ENCODE data around the gene SOX5. TPM values are rescaled to one million over a fixed set of nuclear protein-coding genes. Genes with fewer than 3 reads are reported as not detected.
"Not testable (repeated sequence)": the region's sequence is repeated elsewhere in the genome, so short reads cannot be mapped to it uniquely, and the experiment has no call there.

The SOX5 gene
- total RNA-seq, 2 donors from 2014 or later: 3.9 to 5.1 TPM

- intact Hi-C loops (cut with DNase I, micrococcal nuclease): no loop called here
- ATAC-seq (no peak), DNase-seq (no peak)
Observed at GRCh38 chr12:23921099-23921856, 28.2 kb downstream of the SOX5 start.

GRCh38 chr12:23911574-23911973 lies 37.9 kb downstream of the SOX5 start:
- DNase-seq: no peak
- no peak for ATAC-seq
- intact Hi-C loops (cut with DNase I, micrococcal nuclease): no loop called here

- DNase-seq: no peak
- intact Hi-C loops (cut with DNase I, micrococcal nuclease): no loop called here
- ATAC-seq: no peak
Observed at GRCh38 chr12:23909551-23909950, 39.9 kb downstream of the SOX5 start.

- no peak for ATAC-seq
- intact Hi-C loops (cut with DNase I, micrococcal nuclease): no loop called here
- DNase-seq: no peak
Observed at GRCh38 chr12:23906329-23906728, 43.1 kb downstream of the SOX5 start.

- no peak for ATAC-seq
- intact Hi-C loops (cut with DNase I, micrococcal nuclease): no loop called here
- DNase-seq: no peak
Observed at GRCh38 chr12:23899434-23899833, 50.0 kb downstream of the SOX5 start.

- intact Hi-C loops (cut with DNase I, micrococcal nuclease): no loop called here
- ATAC-seq: no peak
- DNase-seq: no peak
Observed at GRCh38 chr12:23898121-23898520, 51.3 kb downstream of the SOX5 start.

GRCh38 chr12:23895792-23896218 lies 53.7 kb downstream of the SOX5 start:
- DNase-seq (no peak), ATAC-seq (no peak)
- intact Hi-C loops (cut with DNase I, micrococcal nuclease): no loop called here

GRCh38 chr12:23893611-23894010 lies 55.9 kb downstream of the SOX5 start:
- DNase-seq (no peak), ATAC-seq (no peak)
- intact Hi-C loops (cut with DNase I, micrococcal nuclease): no loop called here

GRCh38 chr12:23891115-23891514 lies 58.4 kb downstream of the SOX5 start:
- intact Hi-C loops (cut with DNase I, micrococcal nuclease): no loop called here
- no peak for DNase-seq
- no peak for ATAC-seq

GRCh38 chr12:23889069-23889440 lies 60.4 kb downstream of the SOX5 start:
- DNase-seq (no peak), ATAC-seq (no peak)
- intact Hi-C loops (cut with DNase I, micrococcal nuclease): no loop called here

GRCh38 chr12:23888396-23889068 lies 60.9 kb downstream of the SOX5 start:
- no peak for ATAC-seq
- no peak for DNase-seq
- intact Hi-C loops (cut with DNase I, micrococcal nuclease): no loop called here

GRCh38 chr12:23887055-23887835 lies 62.2 kb downstream of the SOX5 start:
- ATAC-seq: no peak
- intact Hi-C loops (cut with DNase I, micrococcal nuclease): no loop called here
- DNase-seq: no peak

GRCh38 chr12:23885394-23885793 lies 64.1 kb downstream of the SOX5 start:
- DNase-seq (no peak), ATAC-seq (no peak)
- intact Hi-C loops (cut with DNase I, micrococcal nuclease): no loop called here

- no peak for ATAC-seq
- DNase-seq: no peak
- intact Hi-C loops (cut with DNase I, micrococcal nuclease): no loop called here
Observed at GRCh38 chr12:23884909-23885308, 64.6 kb downstream of the SOX5 start.

GRCh38 chr12:23880988-23881387 lies 68.5 kb downstream of the SOX5 start:
- ATAC-seq (no peak), DNase-seq (no peak)
- intact Hi-C loops (cut with DNase I, micrococcal nuclease): no loop called here

GRCh38 chr12:23876618-23877017 lies 72.9 kb downstream of the SOX5 start:
- DNase-seq; intact Hi-C loops (cut with DNase I, micrococcal nuclease); ATAC-seq: not testable (repeated sequence)

GRCh38 chr12:23867794-23868193 lies 81.7 kb downstream of the SOX5 start:
- intact Hi-C loops (cut with DNase I, micrococcal nuclease): no loop called here
- ATAC-seq (no peak), DNase-seq (no peak)

- no peak for ATAC-seq
- intact Hi-C loops (cut with DNase I, micrococcal nuclease): no loop called here
- no peak for DNase-seq
Observed at GRCh38 chr12:23862701-23863100, 86.8 kb downstream of the SOX5 start.

- DNase-seq (no peak), ATAC-seq (no peak)
- intact Hi-C loops (cut with DNase I, micrococcal nuclease): no loop called here
Observed at GRCh38 chr12:23860019-23860418, 89.5 kb downstream of the SOX5 start.

- DNase-seq (no peak), ATAC-seq (no peak)
- intact Hi-C loops (cut with DNase I, micrococcal nuclease): no loop called here
Observed at GRCh38 chr12:23857178-23857577, 92.3 kb downstream of the SOX5 start.

All from left colon (tissue), 2 donors.